Left lung (tissue), 10 donors: Measurements from ENCODE around the gene AP2B1. TPM values are rescaled to one million over a fixed set of nuclear protein-coding genes. Genes with fewer than 3 reads are reported as not detected.
"Not testable (repeated sequence)": the region's sequence is repeated elsewhere in the genome, so short reads cannot be mapped to it uniquely, and the experiment has no call there.

Experiments used
- ATAC-seq: fragments of 200-7000 bp; cut with Tn5 transposase; one replicate; pipeline ENCODE4 v1.9.1; 2020; ENCODE audit warnings: moderate library complexity
- DNase-seq, 4 donors: peaks; one replicate each; pipeline ENCODE4 v3.0.0-alpha.2; 2013 to 2020
- H3K27ac ChIP-seq, 2 donors: fragments of 200-600 bp; sonication (generic) in 1 of 2; one replicate each; pipeline versions ENCODE4 v1.5.0 to v1.8.0; 2020 to 2021
- H3K27me3 ChIP-seq, 2 donors: fragments of 200-600 bp; sonication (generic) in 1 of 2; one replicate each; pipeline versions ENCODE4 v1.5.0 to v1.8.0; 2020 to 2021
- H3K36me3 ChIP-seq, 2 donors: fragments of 200-600 bp; sonication (generic) in 1 of 2; one replicate each; pipeline versions ENCODE4 v1.5.0 to v1.8.0; 2020 to 2021
- H3K4me1 ChIP-seq, 2 donors: fragments of 200-600 bp; one replicate each; pipeline ENCODE4 v1.8.0; 2021
- H3K4me3 ChIP-seq, 2 donors: fragments of 200-600 bp; sonication (generic) in 1 of 2; one replicate each; pipeline versions ENCODE4 v1.5.0 to v1.8.0; 2020 to 2021; ENCODE audit warnings: mild to moderate bottlenecking in 1 of 2
- H3K9me3 ChIP-seq, 2 donors: fragments of 200-600 bp; sonication (generic) in 1 of 2; one replicate each; pipeline versions ENCODE4 v1.5.0 to v1.8.0; 2020 to 2021
- intact Hi-C, 2 donors: fragments of 100-400 bp; cut with DNase I; formaldehyde crosslinking; loops; one replicate each; pipeline versions ENCODE4 v1.11.2 to v1.14.2; 2022
- polyA plus RNA-seq, 6 donors: library from polyadenylated mRNA; unstranded; fragments of 120-200 nt; gene quantifications; one replicate each; pipeline ENCODE4 v1.2.1, GENCODE V29; 2013; ENCODE audit not compliant: insufficient read length in 6 of 6
- total RNA-seq, 2 donors: library from RNA; stranded (reverse); fragmentation: NEBNext Ultra II Directional; extraction: Animal tissue kit (Norgen Biotek cat#: 25700); gene quantifications; one replicate each; pipeline ENCODE4 v1.2.1, GENCODE V29; 2021
- TF ChIP-seq, protein P1 (sequence below), 2 donors: fragments of 200-600 bp; sonication (generic) in 1 of 2; IDR thresholded peaks; one replicate each; pipeline versions ENCODE4 v1.5.0 to v1.8.0; 2021; ENCODE audit warnings: antibody characterized with exemption in 2 of 2
- donor health status: DM: no; HTN: yes; CAD: no.
- donor health status: DM: no; HTN: no; CAD: no.

AP2B1 gene
- total and polyA plus RNA-seq, 8 donors, result 132 to 195 (median 154) TPM

DNA sequence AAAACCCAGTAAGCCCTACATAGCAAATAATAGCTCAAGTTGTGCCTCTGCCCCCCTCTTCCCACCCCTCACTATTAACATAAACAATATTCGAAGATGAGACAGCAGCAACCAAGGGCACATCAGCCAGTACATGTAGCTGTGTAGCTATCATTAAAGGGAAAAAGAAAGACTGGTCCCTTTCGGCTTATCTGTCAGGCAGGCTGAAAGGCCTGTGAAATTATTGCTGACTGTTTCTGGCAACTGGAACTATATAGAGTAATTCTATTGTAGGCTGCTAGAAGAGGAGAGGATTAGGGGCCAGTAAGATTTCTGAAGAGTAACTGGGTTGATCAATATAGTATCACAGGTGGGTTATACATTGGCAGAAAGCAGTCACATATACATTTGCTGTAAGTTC lies 107.8 kb downstream of the AP2B1 start:
- Histone ChIP-seq H3K4me3 (no peak overlapping the region), H3K36me3 (peaks cover 0 to 57% of the 10 kb centered on the region in 2 donors), H3K9me3 (no peaks in the 10 kb centered on the region), H3K27ac (no peak overlapping the region), H3K27me3 (no peaks in the 10 kb centered on the region), H3K4me1 (no peaks in the 10 kb centered on the region)
- TF ChIP-seq, protein P1, sequence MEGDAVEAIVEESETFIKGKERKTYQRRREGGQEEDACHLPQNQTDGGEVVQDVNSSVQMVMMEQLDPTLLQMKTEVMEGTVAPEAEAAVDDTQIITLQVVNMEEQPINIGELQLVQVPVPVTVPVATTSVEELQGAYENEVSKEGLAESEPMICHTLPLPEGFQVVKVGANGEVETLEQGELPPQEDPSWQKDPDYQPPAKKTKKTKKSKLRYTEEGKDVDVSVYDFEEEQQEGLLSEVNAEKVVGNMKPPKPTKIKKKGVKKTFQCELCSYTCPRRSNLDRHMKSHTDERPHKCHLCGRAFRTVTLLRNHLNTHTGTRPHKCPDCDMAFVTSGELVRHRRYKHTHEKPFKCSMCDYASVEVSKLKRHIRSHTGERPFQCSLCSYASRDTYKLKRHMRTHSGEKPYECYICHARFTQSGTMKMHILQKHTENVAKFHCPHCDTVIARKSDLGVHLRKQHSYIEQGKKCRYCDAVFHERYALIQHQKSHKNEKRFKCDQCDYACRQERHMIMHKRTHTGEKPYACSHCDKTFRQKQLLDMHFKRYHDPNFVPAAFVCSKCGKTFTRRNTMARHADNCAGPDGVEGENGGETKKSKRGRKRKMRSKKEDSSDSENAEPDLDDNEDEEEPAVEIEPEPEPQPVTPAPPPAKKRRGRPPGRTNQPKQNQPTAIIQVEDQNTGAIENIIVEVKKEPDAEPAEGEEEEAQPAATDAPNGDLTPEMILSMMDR (IDR thresholded peaks at IDR 0.05), result no peak
- DNase-seq (no peak), ATAC-seq (no peak)
- intact Hi-C loops, result no loop called here

DNA sequence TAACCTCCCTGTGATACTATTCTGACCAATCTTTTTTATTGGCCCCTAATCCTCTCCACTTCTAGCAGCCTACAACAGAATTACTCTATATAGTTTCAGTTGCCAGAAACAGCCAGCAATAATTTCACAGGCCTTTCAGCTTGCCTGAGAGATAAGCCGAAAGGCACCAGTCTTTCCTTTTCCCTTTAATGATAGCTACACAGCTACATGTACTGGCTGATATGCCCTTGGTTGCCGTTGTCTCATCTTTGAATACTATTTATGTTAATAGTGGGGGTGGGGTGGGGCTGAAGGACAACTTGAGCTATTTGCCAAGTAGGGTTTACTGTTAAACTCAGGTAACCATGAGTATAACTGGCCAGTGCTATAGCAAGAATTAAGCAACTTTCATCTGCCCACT lies 108.5 kb downstream of the AP2B1 start:
- H3K4me1 ChIP-seq, result no peaks in the 10 kb centered on the region
- no peaks in the 10 kb centered on the region for H3K27me3 ChIP-seq
- TF ChIP-seq, protein P1 (IDR thresholded peaks at IDR 0.05), result no peak
- intact Hi-C loops, result no loop called here
- no peaks in the 10 kb centered on the region for H3K9me3 ChIP-seq
- peaks cover 0 to 54% of the 10 kb centered on the region in 2 donors for H3K36me3 ChIP-seq
- ATAC-seq (no peak), DNase-seq (no peak)
- H3K27ac ChIP-seq, result no peak overlapping the region
- no peak overlapping the region for H3K4me3 ChIP-seq

DNA sequence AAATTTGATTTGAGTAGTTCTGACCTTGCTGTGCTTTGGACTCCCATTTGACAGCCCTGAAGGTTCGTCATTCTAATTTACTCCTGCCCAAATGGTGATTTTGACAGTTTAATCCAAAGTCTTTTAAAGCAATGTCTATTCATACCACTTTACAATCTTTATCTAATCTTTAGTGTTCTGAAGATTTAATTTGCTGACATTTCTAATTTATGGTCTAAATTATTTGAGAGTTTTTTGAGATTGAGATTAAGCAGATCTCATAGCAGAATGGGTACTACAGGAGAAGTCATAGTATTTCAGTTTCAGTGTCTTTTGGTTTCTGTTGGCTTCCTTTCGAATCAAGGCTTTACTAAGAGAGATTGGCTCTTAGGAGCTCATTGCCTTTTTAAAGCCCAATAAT lies 111.7 kb downstream of the AP2B1 start:
- intact Hi-C loops, result no loop called here
- no peak overlapping the region for H3K27ac ChIP-seq
- no peaks in the 10 kb centered on the region for H3K27me3 ChIP-seq
- TF ChIP-seq, protein P1 (IDR thresholded peaks at IDR 0.05), result no peak
- no peak for ATAC-seq
- no peaks in the 10 kb centered on the region for H3K9me3 ChIP-seq
- DNase-seq, result no peak
- no peaks in the 10 kb centered on the region for H3K4me1 ChIP-seq
- H3K36me3 ChIP-seq, result peaks cover 0 to 33% of the 10 kb centered on the region in 2 donors
- H3K4me3 ChIP-seq, result no peak overlapping the region

DNA sequence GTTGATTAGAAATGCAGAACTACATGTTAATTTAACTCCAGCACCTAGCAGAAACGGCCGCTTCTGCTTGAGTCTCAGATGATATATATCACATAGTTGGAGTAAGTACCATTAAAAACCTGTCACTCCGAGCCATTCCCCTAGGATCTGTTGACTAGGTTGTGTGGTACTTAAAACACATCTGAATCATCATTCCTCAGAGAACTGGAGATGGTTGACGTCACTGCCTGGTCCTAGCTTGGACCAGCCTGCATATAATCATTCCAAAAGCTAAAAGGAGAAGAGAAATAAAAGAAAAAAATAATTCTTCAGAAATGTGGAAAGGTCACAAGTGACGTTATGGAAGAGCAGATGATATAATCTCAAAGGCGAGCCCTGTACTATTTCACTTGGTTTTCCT lies 113.0 kb downstream of the AP2B1 start:
- H3K27me3 ChIP-seq, result no peaks in the 10 kb centered on the region

DNA sequence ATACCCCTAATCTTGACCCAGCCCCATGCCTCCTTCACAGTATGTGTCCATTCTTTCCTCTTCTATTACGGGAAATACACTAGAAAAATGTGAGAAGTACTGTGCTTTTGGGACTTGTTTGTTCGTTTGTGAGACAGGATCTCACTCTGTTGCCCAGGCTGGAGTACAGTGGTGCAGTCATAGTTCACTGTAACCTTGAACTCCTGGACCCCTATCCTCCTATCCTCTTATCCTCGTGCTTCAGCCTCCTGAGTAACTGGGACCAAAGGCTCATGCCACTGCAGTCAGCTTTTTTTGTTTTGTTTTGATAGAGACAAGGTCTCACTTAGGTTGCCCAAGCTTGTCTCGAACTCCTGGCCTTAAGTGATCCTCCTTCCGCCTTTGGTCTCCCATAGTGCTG lies 114.4 kb downstream of the AP2B1 start:
- Histone ChIP-seq H3K9me3 (no peaks in the 10 kb centered on the region), H3K27me3 (no peaks in the 10 kb centered on the region), H3K27ac (no peak overlapping the region), H3K4me1 (no peaks in the 10 kb centered on the region), H3K4me3 (no peak overlapping the region), H3K36me3 (peaks cover 0 to 6% of the 10 kb centered on the region in 2 donors)
- DNase-seq, result no peak
- intact Hi-C loops, result no loop called here
- TF ChIP-seq, protein P1 (IDR thresholded peaks at IDR 0.05), result no peak
- ATAC-seq, result no peak

More for the DNA sequence above, 113.0 kb downstream of the AP2B1 start:
- H3K27ac ChIP-seq, result no peak overlapping the region
- H3K9me3 ChIP-seq, result no peaks in the 10 kb centered on the region
- ATAC-seq (no peak), DNase-seq (no peak)
- H3K36me3 ChIP-seq, result peaks cover 0 to 19% of the 10 kb centered on the region in 2 donors
- no peak overlapping the region for H3K4me3 ChIP-seq
- no peaks in the 10 kb centered on the region for H3K4me1 ChIP-seq
- TF ChIP-seq, protein P1 (IDR thresholded peaks at IDR 0.05), result no peak
- intact Hi-C loops, result no loop called here

DNA sequence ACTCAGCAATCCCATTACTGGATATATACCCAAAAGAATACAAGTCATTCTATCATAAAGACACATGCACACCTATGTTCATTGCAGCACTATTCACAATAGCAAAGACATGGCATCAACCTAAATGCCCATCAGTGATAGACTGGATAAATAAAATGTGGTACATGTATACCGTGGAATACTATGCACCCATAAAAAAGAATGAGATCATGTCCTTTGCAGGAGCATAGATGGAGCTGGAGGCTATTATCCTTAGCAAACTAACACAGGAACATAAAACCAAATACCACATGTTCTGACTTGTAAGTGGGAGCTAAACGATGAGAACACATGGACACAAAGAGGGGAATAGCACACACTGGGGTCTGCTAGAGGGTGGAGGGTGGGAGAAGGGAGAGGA lies 116.2 kb downstream of the AP2B1 start:
- H3K4me3 ChIP-seq, H3K4me1 ChIP-seq, H3K27me3 ChIP-seq, DNase-seq, ATAC-seq, H3K27ac ChIP-seq, H3K36me3 ChIP-seq, H3K9me3 ChIP-seq, intact Hi-C loops: not testable (repeated sequence)
